Heart right ventricle (tissue), 16 donors: ENCODE results near the gene MMP12. TPM values are rescaled to one million over a fixed set of nuclear protein-coding genes. Genes with fewer than 3 reads are reported as not detected.

ENCODE experiments used
- ATAC-seq, 8 donors: fragments of 200-7000 bp; cut with Tn5 transposase; one replicate each; pipeline ENCODE4 v1.9.1; 2020; ENCODE audit warnings: mild to moderate bottlenecking in 8 of 8, moderate library complexity in 8 of 8, moderate number of reproducible peaks in 1 of 8
- DNase-seq, 2 donors: peaks; one replicate each; pipeline ENCODE4 v3.0.0-alpha.2; 2020
- H3K27ac ChIP-seq, 10 donors: fragments of 200-600 bp; sonication (generic) in 2 of 10; one replicate each; pipeline versions ENCODE4 v1.5.0 to v1.8.0; 2020 to 2022; ENCODE audit warnings: mild to moderate bottlenecking in 3 of 10
- H3K27me3 ChIP-seq, 7 donors: fragments of 200-600 bp; one replicate each; pipeline ENCODE4 v1.8.0; 2021 to 2022; ENCODE audit warnings: mild to moderate bottlenecking in 2 of 7
- H3K36me3 ChIP-seq, 9 donors: fragments of 200-600 bp; sonication (generic) in 1 of 9; one replicate each; pipeline versions ENCODE4 v1.5.0 to v1.8.0; 2020 to 2022; ENCODE audit warnings: mild to moderate bottlenecking in 2 of 9
- H3K4me1 ChIP-seq, 9 donors: fragments of 200-600 bp; sonication (generic) in 1 of 9; one replicate each; pipeline versions ENCODE4 v1.5.0 to v1.8.0; 2020 to 2022; ENCODE audit warnings: mild to moderate bottlenecking in 4 of 9
- H3K4me3 ChIP-seq, 10 donors: fragments of 200-600 bp; sonication (generic) in 2 of 10; one replicate each; pipeline versions ENCODE4 v1.5.0 to v1.8.0; 2020 to 2022; ENCODE audit warnings: mild to moderate bottlenecking in 7 of 10, moderate library complexity in 2 of 10
- H3K9me3 ChIP-seq, 11 donors: fragments of 200-600 bp in 10 of 11; sonication (generic) in 2 of 11; one replicate each; pipeline versions ENCODE4 v1.5.0 to v1.8.0; 2013 to 2022; ENCODE audit warnings: mild to moderate bottlenecking in 2 of 11, control low read depth in 1 of 11, moderate library complexity in 1 of 11
- WGBS, 2 donors: extraction: QIAGEN DNeasy Blood & Tissue Kit; methylation state at CpG; one replicate each; pipeline ENCODE4 v1.1.7; 2013; ENCODE audit warnings: inconsistent platforms in 1 of 2; 5-methylcytosine and 5-hydroxymethylcytosine counted together
- intact Hi-C, 10 donors: fragments of 100-400 bp; cut with DNase I; formaldehyde crosslinking; loops; one replicate each; pipeline versions ENCODE4 v1.11.1 to v1.14.2; 2022
- polyA plus RNA-seq, 2 donors: library from polyadenylated mRNA; stranded (reverse); fragments of 200-250 nt; gene quantifications; one replicate each; pipeline ENCODE4 v1.2.3, GENCODE V29; 2013
- total RNA-seq, 10 donors: library from RNA; stranded (reverse); fragmentation: NEBNext Ultra II Directional in 3 of 10; extraction: Animal tissue kit (Norgen Biotek cat#: 25700) in 3 of 10; gene quantifications; one replicate each; pipeline versions ENCODE4 v1.2.1 to v1.2.4, GENCODE V29; 2021 to 2023
- TF ChIP-seq, protein P1 (sequence below), 9 donors: fragments of 200-600 bp; sonication (generic) in 2 of 9; IDR thresholded peaks; one replicate each; pipeline versions ENCODE4 v1.5.0 to v1.8.0; 2021 to 2022; ENCODE audit warnings: antibody characterized with exemption in 9 of 9, mild to moderate bottlenecking in 5 of 9, moderate library complexity in 1 of 9
- donor health status: Arrhythmogenic right ventricular cardiomyopathy.
- donor health status: ischemic (EF 13 %, LVEDD 7.1; RV severe dilation, severe dysfunction).
- donor health status: healthy with polysubstance abuse.
- donor health status: DM: no; HTN: yes; CAD: no.
- donor health status: DM: no; HTN: no; CAD: no.
- donor health status: ischemic (EF 25% LVEDD 6.9; RV normal size, moderate dysfunction).
- donor health status: ischemic (EF 25% LVEDD 5.7; RV mildly dilated, moderate dysfunction).
- donor health status: healthy.
- donor health status: DM: yes; HTN: yes; CAD: no.
- donor health status: Ischemic cardiomyopathy.
- donor health status: ischemic (EF 35%, LVEDD 5.7; RV mildly dilated, moderate dysfunction).
- donor health status: nonischemic (EF 11% LVEDD 7.7; RV severe dilation, severe dysfunction).
- donor health status: DM: yes; HTN: yes; CAD: no.
- donor health status: PGD.
- donor health status: ischemic (EF 29% LVEDD 5.4; RV normal size, mild dysfunction).
- donor health status: nonischemic (EF 23%, LVEDD 6.1; RV moderate dilation, normal function).

The MMP12 gene
- total and polyA plus RNA-seq, 12 donors = 0.30 TPM; not detected in 11

DNA sequence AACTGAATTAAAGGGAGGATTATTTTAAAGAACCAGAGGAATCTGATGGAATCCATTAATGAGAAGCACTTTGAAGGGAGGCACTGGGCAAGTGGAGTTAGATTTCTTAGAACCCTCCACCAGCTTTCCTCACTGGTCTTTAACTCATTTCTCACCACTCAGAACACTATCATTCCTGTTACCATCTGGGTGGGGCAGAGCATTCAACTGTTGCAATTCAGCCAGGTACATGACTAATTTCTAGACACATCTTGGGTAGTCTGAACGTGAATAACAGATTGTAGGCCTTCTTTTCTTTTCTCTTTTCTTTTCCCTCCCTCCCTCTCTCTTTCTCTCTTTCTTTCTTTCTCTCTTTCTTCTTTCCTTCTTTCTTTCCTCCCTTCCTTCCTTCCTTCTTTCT lies 61.3 kb downstream of the MMP12 start:
- no peak overlapping the region for H3K27ac ChIP-seq
- H3K27me3 ChIP-seq = peaks cover 0 to under 1% (median 0%) of the 10 kb centered on the region in 7 donors
- no peak for ATAC-seq
- 73 to 90% methylated on average over 1 of the region's 1 CpG for WGBS, 2 donors
- H3K9me3 ChIP-seq = peaks cover 0 to 25% (median 0%) of the 10 kb centered on the region in 11 donors
- H3K4me3 ChIP-seq = no peak overlapping the region
- no peak for DNase-seq
- intact Hi-C loops = no loop called here
- H3K4me1 ChIP-seq = no peaks in the 10 kb centered on the region
- H3K36me3 ChIP-seq = no peaks in the 10 kb centered on the region
- TF ChIP-seq, protein P1, sequence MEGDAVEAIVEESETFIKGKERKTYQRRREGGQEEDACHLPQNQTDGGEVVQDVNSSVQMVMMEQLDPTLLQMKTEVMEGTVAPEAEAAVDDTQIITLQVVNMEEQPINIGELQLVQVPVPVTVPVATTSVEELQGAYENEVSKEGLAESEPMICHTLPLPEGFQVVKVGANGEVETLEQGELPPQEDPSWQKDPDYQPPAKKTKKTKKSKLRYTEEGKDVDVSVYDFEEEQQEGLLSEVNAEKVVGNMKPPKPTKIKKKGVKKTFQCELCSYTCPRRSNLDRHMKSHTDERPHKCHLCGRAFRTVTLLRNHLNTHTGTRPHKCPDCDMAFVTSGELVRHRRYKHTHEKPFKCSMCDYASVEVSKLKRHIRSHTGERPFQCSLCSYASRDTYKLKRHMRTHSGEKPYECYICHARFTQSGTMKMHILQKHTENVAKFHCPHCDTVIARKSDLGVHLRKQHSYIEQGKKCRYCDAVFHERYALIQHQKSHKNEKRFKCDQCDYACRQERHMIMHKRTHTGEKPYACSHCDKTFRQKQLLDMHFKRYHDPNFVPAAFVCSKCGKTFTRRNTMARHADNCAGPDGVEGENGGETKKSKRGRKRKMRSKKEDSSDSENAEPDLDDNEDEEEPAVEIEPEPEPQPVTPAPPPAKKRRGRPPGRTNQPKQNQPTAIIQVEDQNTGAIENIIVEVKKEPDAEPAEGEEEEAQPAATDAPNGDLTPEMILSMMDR (IDR thresholded peaks at IDR 0.05) = no peak

Other genes starting within 250 kb of the MMP12 start
- not detected for gene MMP20, start 249.7 kb downstream of the MMP12 start, total RNA-seq
- not detected for gene MMP20, start 249.7 kb downstream of the MMP12 start, polyA plus RNA-seq
- gene MMP27, start 169.2 kb downstream of the MMP12 start, total RNA-seq = not detected
- gene MMP27, start 169.2 kb downstream of the MMP12 start, polyA plus RNA-seq = not detected
- 1 to 10 TPM in 1 of 10 donors, under 1 TPM in 2, not detected in 7; 0.15 to 1.4 (median 0.28) TPM for gene MMP8, start 150.0 kb downstream of the MMP12 start, total RNA-seq
- gene MMP8, start 150.0 kb downstream of the MMP12 start, polyA plus RNA-seq = under 1 TPM in 1 of 2 donors, not detected in 1; 0.13 TPM
- not detected for gene MMP10, start 94.4 kb downstream of the MMP12 start, total RNA-seq
- gene MMP10, start 94.4 kb downstream of the MMP12 start, polyA plus RNA-seq = not detected
- 1 to 10 TPM in 2 of 10 donors, under 1 TPM in 2, not detected in 6; 0.26 to 2.8 (median 1.2) TPM for gene MMP1, start 76.8 kb downstream of the MMP12 start, total RNA-seq
- gene MMP1, start 76.8 kb downstream of the MMP12 start, polyA plus RNA-seq = under 1 TPM in 1 of 2 donors, not detected in 1; 0.28 TPM
- not detected for gene MMP3, start 31.4 kb downstream of the MMP12 start, total RNA-seq
- not detected for gene MMP3, start 31.4 kb downstream of the MMP12 start, polyA plus RNA-seq
- gene MMP13, start 80.8 kb upstream of the MMP12 start, total RNA-seq = not detected
- not detected for gene MMP13, start 80.8 kb upstream of the MMP12 start, polyA plus RNA-seq
- 10 to 100 TPM; 18.7 to 32.6 (median 21.9) TPM for gene DCUN1D5, start 217.2 kb upstream of the MMP12 start, total RNA-seq
- 10 to 100 TPM in 1 of 2 donors, 1 to 10 TPM in 1; 8.8 to 36.7 TPM for gene DCUN1D5, start 217.2 kb upstream of the MMP12 start, polyA plus RNA-seq
- gene DYNC2H1, start 234.4 kb upstream of the MMP12 start, total RNA-seq = 1 to 10 TPM; 2.2 to 5.9 (median 3.9) TPM
- gene DYNC2H1, start 234.4 kb upstream of the MMP12 start, polyA plus RNA-seq = 1 to 10 TPM; 3.4 to 5.9 TPM